HUES6 (cell line): ENCODE data around the gene MOSMO.
"Not testable (repeated sequence)": the region's sequence is repeated elsewhere in the genome, so short reads cannot be mapped to it uniquely, and the experiment has no call there.

Source experiments
- H3K27ac ChIP-seq: 2 replicates; pipeline ENCODE4 v1.7.0; 2013; ENCODE audit warnings: low read depth, mild to moderate bottlenecking, low read length, inconsistent platforms
- H3K27me3 ChIP-seq: 2 replicates; pipeline ENCODE4 v1.6.1; 2013; ENCODE audit warnings: low read length; ENCODE audit not compliant: control insufficient read depth, insufficient read depth
- H3K36me3 ChIP-seq: 2 replicates; pipeline ENCODE4 v1.6.1; 2013; ENCODE audit warnings: low read length; ENCODE audit not compliant: control insufficient read depth, insufficient read depth
- H3K4me1 ChIP-seq: 2 replicates; pipeline ENCODE4 v1.6.1; 2013; ENCODE audit warnings: low read length; ENCODE audit not compliant: control insufficient read depth, insufficient read depth
- H3K4me3 ChIP-seq: 2 replicates; pipeline ENCODE4 v1.5.1; 2013; ENCODE audit warnings: low read depth, low read length
- H3K9ac ChIP-seq: one replicate; pipeline ENCODE4 v1.6.1; 2013; ENCODE audit warnings: mild to moderate bottlenecking, low read length
- H3K9me3 ChIP-seq: 2 replicates; pipeline ENCODE4 v1.6.1; 2013; ENCODE audit warnings: low read depth, low read length; ENCODE audit not compliant: control insufficient read depth, insufficient read depth

MOSMO gene

DNA sequence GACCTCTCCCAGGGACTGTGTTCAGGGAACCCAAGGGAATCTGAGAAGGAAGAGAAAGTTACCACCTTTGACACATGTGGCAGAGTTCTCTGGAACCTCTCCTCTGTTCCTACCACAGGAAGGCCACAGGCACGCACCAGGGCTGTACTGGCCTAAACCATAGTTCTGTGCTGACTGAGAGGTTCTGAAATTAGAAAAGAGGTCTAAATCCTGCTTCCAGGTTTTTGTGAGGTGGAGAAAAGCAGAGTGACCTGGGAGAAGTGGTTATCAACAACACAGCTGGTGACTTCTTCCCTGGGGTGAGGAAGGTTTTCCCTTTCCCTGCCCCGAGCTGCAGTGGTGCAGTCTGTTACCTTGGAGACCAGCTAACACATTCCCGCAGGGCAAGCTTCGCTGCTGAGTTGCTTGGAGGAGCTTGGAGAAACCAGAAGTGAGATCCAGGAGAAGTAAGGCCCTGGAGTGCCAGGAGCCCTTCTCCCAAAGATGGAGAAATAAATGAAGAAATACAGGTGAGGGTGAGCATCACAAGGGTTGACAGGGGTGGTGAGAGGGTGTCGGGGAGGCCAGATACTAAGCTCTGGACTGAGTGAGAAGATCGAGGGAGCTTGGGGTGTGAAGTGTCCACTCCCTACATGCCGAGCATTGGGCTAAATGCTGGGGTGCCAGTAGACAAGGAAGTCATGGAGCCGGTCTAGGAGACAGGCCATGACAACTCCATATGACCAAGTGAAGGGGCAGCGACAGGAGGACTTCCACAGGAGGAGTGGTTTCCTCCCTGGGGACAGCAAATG, 84.4 kb downstream of the MOSMO start, which contains the start of gene VWA3A:
Gene VWA3A (plus strand): TSS at position 399 of the 791 bp plus-strand sequence. CDS start 97 bp downstream, at position 496.
- H3K9ac ChIP-seq: peak within 1 kb of the TSS; percentile 57
- no peaks in the 10 kb centered on the region for H3K9me3 ChIP-seq
- H3K27ac ChIP-seq: no peak within 1 kb of the TSS
- peaks cover 10% of the 10 kb centered on the region for H3K4me1 ChIP-seq
- no peaks in the 10 kb centered on the region for H3K36me3 ChIP-seq
- H3K27me3 ChIP-seq: no peaks in the 10 kb centered on the region
- H3K4me3 ChIP-seq: peak within 1 kb of the TSS; percentile 13; the same call in 1 of the 2 replicates

GRCh38 chr16:22093331-22093730, 85.4 kb downstream of the MOSMO start:
- Histone ChIP-seq H3K27me3 (no peaks in the 10 kb centered on the region), H3K4me3 (no peak overlapping the region), H3K27ac (no peak overlapping the region), H3K4me1 (peaks cover 12% of the 10 kb centered on the region), H3K9ac (no peak overlapping the region), H3K9me3 (no peaks in the 10 kb centered on the region), H3K36me3 (no peaks in the 10 kb centered on the region)

DNA sequence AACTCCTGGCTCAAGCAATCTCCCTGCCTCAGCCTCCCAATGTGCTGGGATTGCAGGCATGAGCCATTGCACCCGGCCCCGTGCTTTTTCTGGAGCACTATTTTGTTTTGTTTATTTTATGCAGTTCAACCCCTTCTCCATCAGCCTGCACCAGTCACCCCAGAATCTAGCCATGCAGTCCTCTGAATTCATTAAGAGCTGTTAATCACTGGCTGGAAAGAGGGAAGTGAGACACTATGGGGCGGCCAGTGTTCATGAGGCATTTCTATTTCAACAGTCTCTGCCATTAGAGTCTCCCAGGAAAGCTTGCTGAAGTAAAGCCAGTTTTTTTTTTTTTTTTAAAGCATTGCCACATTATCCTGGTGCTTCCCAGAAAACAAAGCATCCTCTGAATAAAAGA, 86.1 kb downstream of the MOSMO start:
- no peak overlapping the region for H3K9ac ChIP-seq
- H3K4me1 ChIP-seq: peaks cover 14% of the 10 kb centered on the region
- no peaks in the 10 kb centered on the region for H3K36me3 ChIP-seq
- H3K27ac ChIP-seq: no peak overlapping the region
- H3K4me3 ChIP-seq: no peak overlapping the region
- H3K27me3 ChIP-seq: no peaks in the 10 kb centered on the region
- H3K9me3 ChIP-seq: no peaks in the 10 kb centered on the region

DNA sequence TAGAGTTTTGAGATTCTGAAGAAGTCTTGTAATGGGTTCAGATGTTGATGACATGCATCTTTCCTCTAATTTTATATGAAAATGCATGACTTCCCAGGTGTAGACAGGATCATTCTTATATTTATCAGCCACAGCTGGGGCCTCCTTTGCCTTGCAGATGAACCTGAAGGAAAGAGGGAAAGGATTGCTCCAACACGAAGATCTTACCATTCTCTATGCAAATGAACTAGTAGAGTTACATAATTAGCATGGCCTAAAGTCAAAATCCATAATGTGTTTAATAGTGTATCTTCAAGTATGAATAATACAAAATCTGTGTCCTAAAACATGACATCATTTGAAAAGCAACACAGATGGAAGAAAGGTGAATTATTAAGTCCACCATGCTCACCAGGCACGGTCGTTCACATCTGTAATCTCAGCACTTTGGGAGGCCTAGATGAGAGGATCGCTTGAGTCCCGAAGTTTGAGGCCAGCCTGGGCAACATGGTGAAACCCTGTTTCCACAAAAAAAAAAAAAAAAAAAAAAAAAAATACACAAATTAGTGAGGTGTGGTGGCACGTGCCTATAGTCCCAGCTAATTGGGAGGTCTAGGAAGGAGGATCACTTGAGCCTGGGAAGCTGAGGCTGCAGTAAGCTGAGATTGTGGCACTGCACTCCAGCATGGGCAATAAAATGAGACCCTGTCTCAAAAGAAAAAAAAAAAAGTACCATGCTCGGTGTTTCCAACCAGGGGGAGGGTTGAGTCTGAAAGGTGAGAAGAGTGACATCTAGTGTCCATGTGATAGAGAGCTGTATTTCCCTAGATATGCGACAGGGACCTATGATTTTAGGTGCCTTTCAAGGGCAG, 90.7 kb downstream of the MOSMO start:
- Histone ChIP-seq H3K36me3 (no peaks in the 10 kb centered on the region), H3K4me3 (no peak overlapping the region), H3K27ac (no peak overlapping the region), H3K27me3 (no peaks in the 10 kb centered on the region), H3K4me1 (peaks cover 16% of the 10 kb centered on the region), H3K9ac (no peak overlapping the region), H3K9me3 (no peaks in the 10 kb centered on the region)

DNA sequence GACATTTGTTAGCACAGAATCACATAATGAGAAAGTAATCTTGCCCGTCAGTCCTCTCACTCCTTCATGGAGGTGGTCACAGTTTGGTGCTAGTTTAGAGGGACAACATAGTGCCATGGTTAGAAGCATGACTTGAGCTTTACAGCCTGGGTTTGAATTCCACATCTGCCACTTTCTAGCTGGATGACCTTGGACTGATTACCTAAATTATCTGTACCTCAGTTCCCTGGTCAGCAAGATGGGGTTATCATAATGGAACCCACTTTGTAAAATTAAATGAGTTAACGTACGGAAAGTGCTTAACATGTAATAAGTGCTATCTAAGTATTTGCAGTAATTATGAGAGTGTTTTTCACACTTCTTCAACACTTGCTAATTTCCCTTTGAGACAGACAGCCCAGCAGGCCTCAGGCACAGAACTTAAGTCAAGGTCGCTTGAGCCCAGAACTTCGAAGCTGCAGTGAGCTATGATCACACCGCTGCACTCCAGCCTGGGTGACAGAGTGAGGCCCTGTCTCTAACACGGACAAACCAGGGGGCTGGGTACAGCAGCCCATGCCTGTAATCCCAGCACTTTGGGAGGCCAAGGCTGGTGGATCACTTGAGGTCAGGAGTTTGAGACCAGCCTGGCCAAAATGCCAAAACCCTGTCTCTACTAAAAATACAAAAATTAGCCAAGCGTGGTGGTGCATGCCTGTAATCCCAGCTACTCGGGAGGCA, 91.5 kb downstream of the MOSMO start:
- Histone ChIP-seq H3K9ac (no peak overlapping the region), H3K9me3 (no peaks in the 10 kb centered on the region), H3K36me3 (no peaks in the 10 kb centered on the region), H3K4me1 (peaks cover 24% of the 10 kb centered on the region), H3K4me3 (no peak overlapping the region), H3K27me3 (no peaks in the 10 kb centered on the region), H3K27ac (no peak overlapping the region)

GRCh38 chr16:22103441-22103840, 95.5 kb downstream of the MOSMO start:
- H3K36me3 ChIP-seq: no peaks in the 10 kb centered on the region
- H3K27ac ChIP-seq: 0 out of 2 replicates have a peak overlapping the region, but pooled peaks have one; percentile 16
- no peaks in the 10 kb centered on the region for H3K27me3 ChIP-seq
- H3K9me3 ChIP-seq: no peaks in the 10 kb centered on the region
- no peak overlapping the region for H3K4me3 ChIP-seq
- H3K4me1 ChIP-seq: peaks cover 20% of the 10 kb centered on the region
- no peak overlapping the region for H3K9ac ChIP-seq

DNA sequence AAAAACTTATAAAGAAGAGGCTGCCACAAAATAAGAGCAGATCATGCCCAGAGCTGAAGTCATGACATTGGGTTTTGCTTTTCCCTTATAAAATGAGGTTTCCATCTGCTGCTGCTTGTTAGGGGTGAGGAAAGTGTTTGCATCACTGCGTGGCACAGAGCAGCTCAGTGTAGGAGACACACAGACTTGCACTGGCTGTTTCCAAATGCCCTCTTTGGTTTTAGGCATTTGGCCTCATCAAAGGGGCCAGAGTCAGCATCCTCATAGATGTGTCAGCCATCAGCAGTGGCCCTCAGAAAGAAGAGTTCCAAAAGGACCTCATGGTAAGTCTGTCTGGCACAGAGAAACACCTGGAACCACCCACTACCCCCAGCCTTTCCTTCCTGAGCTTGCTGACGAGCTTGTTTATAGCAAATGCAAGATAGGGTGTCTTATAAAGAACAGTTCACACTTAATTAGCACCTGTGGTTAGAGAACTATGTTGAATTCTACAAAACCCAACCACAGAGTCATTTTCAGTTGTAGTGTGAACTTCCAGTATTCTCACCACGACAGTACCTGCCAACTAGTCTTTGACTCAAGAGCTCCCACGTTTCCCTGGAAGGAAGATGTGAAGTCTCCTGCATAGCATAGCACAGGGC, 101.5 kb downstream of the MOSMO start:
- Histone ChIP-seq H3K36me3 (no peaks in the 10 kb centered on the region), H3K4me1 (no peaks in the 10 kb centered on the region), H3K27ac (no peak overlapping the region), H3K27me3 (peaks cover 2% of the 10 kb centered on the region; the same call in 1 of the 2 replicates), H3K9me3 (no peaks in the 10 kb centered on the region), H3K9ac (no peak overlapping the region), H3K4me3 (no peak overlapping the region)

DNA sequence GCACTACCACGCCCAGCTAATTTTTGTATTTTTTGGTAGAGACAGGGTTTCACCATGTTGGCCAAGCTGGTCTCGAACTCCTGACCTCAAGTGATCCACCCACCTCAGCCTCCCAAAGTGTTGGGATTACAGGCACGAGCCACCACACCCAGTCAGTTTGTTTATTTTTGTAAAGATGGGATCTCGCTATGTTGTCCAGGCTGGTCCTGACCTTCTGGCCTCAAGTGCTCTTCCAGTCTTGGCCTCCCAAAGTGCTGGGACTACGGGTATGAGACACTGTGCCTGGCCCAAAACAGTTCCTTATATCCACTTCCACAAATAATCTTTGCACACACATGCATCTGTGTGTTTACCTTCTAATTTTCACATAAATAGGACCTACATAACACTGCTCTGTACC, 103.7 kb downstream of the MOSMO start:
- H3K4me1 ChIP-seq, H3K27me3 ChIP-seq, H3K9me3 ChIP-seq, H3K36me3 ChIP-seq, H3K4me3 ChIP-seq, H3K9ac ChIP-seq, H3K27ac ChIP-seq: not testable (repeated sequence)

DNA sequence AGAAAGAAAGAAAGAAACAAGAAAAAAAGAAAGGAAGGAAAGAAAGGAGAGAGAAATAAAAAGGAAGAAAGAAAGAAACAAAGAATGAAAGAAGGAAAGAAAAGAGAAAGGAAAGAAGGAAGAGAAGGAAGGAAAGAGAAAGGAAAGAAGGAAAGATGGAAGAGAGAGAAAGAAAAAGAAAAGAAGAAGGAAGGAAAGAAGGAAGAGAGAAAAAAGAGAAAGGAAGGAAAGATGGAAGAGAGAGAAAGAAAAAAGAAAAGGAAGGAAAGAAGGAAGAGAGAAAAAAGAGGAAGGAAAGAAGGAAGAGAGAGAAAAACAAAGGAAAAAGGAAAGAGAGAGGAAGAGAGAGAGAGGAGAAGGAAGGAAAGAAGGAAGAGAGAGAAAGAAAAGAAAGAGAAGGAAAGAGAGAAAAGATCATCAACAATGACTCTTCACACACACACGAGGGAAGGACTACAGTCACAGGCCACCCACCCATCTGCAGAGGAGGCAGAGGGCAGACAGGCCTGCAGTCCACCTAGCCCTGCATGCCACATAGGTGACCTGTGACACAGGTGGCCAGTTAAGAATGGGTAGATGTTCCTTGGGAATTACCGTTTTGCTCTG, 108.3 kb downstream of the MOSMO start:
- Histone ChIP-seq H3K4me1 (no peaks in the 10 kb centered on the region), H3K27ac (no peak overlapping the region), H3K27me3 (no peaks in the 10 kb centered on the region), H3K9me3 (no peaks in the 10 kb centered on the region), H3K9ac (no peak overlapping the region), H3K4me3 (no peak overlapping the region), H3K36me3 (no peaks in the 10 kb centered on the region)

GRCh38 chr16:22117609-22118008, 109.7 kb downstream of the MOSMO start:
- no peak overlapping the region for H3K4me3 ChIP-seq
- no peak overlapping the region for H3K9ac ChIP-seq
- no peak overlapping the region for H3K27ac ChIP-seq
- no peaks in the 10 kb centered on the region for H3K36me3 ChIP-seq
- H3K27me3 ChIP-seq: no peaks in the 10 kb centered on the region
- H3K4me1 ChIP-seq: no peaks in the 10 kb centered on the region
- H3K9me3 ChIP-seq: no peaks in the 10 kb centered on the region
